Loucy (cell line): Measurements from ENCODE around the gene MYO5B.

Source experiments
- H2AFZ ChIP-seq: fragments of 200-600 bp; sonication (generic); 2 replicates; pipeline ENCODE4 v1.6.0; 2016; ENCODE audit warnings: antibody characterized with exemption, mild to moderate bottlenecking, low read length, moderate library complexity
- H3F3A ChIP-seq: fragments of 200-600 bp; 2 replicates; pipeline ENCODE4 v1.6.0; 2016; ENCODE audit warnings: antibody characterized with exemption, low read depth, mild to moderate bottlenecking
- H3K27me3 ChIP-seq: fragments of 200-600 bp; sonication (generic); 2 replicates; pipeline ENCODE4 v1.6.1; 2014; ENCODE audit warnings: low read length, mild to moderate bottlenecking; ENCODE audit not compliant: insufficient read depth, poor library complexity, severe bottlenecking
- H3K36me3 ChIP-seq: fragments of 200-600 bp; sonication (generic); 2 replicates; pipeline ENCODE4 v1.6.1; 2016; ENCODE audit warnings: low read length; ENCODE audit not compliant: insufficient read depth
- H3K4me1 ChIP-seq: fragments of 200-600 bp; sonication (generic); 2 replicates; pipeline ENCODE4 v1.5.1; 2014; ENCODE audit warnings: low read length, mild to moderate bottlenecking; ENCODE audit not compliant: insufficient read depth, poor library complexity, severe bottlenecking
- H3K4me2 ChIP-seq: fragments of 200-600 bp; sonication (generic); 2 replicates; pipeline ENCODE4 v1.6.0; 2014; ENCODE audit warnings: antibody characterized with exemption, low read length, low read depth, mild to moderate bottlenecking; ENCODE audit not compliant: poor library complexity, severe bottlenecking
- H3K4me3 ChIP-seq: fragments of 200-600 bp; sonication (generic); 2 replicates; pipeline ENCODE4 v1.5.1; 2014; ENCODE audit warnings: low read length, mild to moderate bottlenecking, mixed read lengths; ENCODE audit not compliant: poor library complexity, severe bottlenecking
- H3K79me2 ChIP-seq: fragments of 200-600 bp; sonication (generic); 2 replicates; pipeline ENCODE4 v1.6.1; 2014; ENCODE audit warnings: low read length; ENCODE audit not compliant: insufficient read depth
- H3K9ac ChIP-seq: fragments of 200-600 bp; sonication (generic); 2 replicates; pipeline ENCODE4 v1.6.0; 2014; ENCODE audit warnings: mild to moderate bottlenecking, low read depth, low read length, moderate library complexity; ENCODE audit not compliant: poor library complexity, severe bottlenecking
- H3K9me2 ChIP-seq: fragments of 200-600 bp; sonication (generic); replicated peaks from 2 replicates; pipeline ENCODE4 v1.6.1; 2016; ENCODE audit warnings: low read depth, low read length, mixed read lengths
- H3K9me3 ChIP-seq: fragments of 200-600 bp; sonication (generic); 2 replicates; pipeline ENCODE4 v1.6.1; 2014; ENCODE audit warnings: mild to moderate bottlenecking, antibody characterized with exemption, low read length, low read depth; ENCODE audit not compliant: insufficient read depth
- H4K20me1 ChIP-seq: fragments of 200-600 bp; sonication (generic); 2 replicates; pipeline ENCODE4 v1.6.0; 2014; ENCODE audit warnings: antibody characterized with exemption, low read length, mild to moderate bottlenecking; ENCODE audit not compliant: insufficient read depth, poor library complexity, severe bottlenecking
- CTCF ChIP-seq: fragments of 200-600 bp; sonication (generic); conservative IDR thresholded peaks from 2 replicates; pipeline ENCODE4 v1.5.1; 2014; ENCODE audit warnings: mild to moderate bottlenecking, antibody characterized with exemption, low read length
- EZH2phosphoT487 ChIP-seq: fragments of 200-600 bp; IDR thresholded peaks from 2 replicates; pipeline ENCODE4 v1.6.1; 2018; ENCODE audit warnings: antibody characterized with exemption, mild to moderate bottlenecking, moderate library complexity, borderline replicate concordance

MYO5B gene

GRCh38 chr18:49988101-49988500 lies 206.8 kb downstream of the MYO5B start:
- Histone ChIP-seq H4K20me1 (no peaks in the 10 kb centered on the region), H3F3A (no peaks in the 10 kb centered on the region), H2AFZ (no peak overlapping the region; the same call in 1 of the 2 replicates), H3K36me3 (no peaks in the 10 kb centered on the region), H3K4me3 (no peak overlapping the region), H3K79me2 (no peaks in the 10 kb centered on the region), H3K27me3 (no peaks in the 10 kb centered on the region), H3K4me1 (peaks cover 41% of the 10 kb centered on the region), H3K4me2 (peak overlapping the region; percentile 50), H3K9me2 (no peaks in the 10 kb centered on the region), H3K9me3 (no peaks in the 10 kb centered on the region), H3K9ac (peak overlapping the region; percentile 26)
- no peak for TF ChIP-seq CTCF
- no peak for TF ChIP-seq EZH2phosphoT487

- Histone ChIP-seq H3K9me3 (no peaks in the 10 kb centered on the region), H3K9me2 (no peaks in the 10 kb centered on the region), H3K4me3 (no peak overlapping the region), H3K4me1 (peaks cover 37% of the 10 kb centered on the region), H3K79me2 (no peaks in the 10 kb centered on the region), H3K4me2 (no peak overlapping the region), H3K36me3 (no peaks in the 10 kb centered on the region), H3K27me3 (no peaks in the 10 kb centered on the region), H4K20me1 (no peaks in the 10 kb centered on the region), H2AFZ (no peak overlapping the region), H3F3A (no peaks in the 10 kb centered on the region), H3K9ac (no peak overlapping the region)
- TF ChIP-seq EZH2phosphoT487: no peak
- no peak for TF ChIP-seq CTCF
These were observed 209.7 kb downstream of the MYO5B start for GRCh38 chr18:49985236-49985635.

GRCh38 chr18:49980896-49981295 lies 214.1 kb downstream of the MYO5B start:
- H3K9ac ChIP-seq: no peak overlapping the region
- no peak overlapping the region for H2AFZ ChIP-seq
- no peak overlapping the region for H3K4me3 ChIP-seq
- H3K9me2 ChIP-seq: no peaks in the 10 kb centered on the region
- H3K79me2 ChIP-seq: no peaks in the 10 kb centered on the region
- no peak overlapping the region for H3K4me2 ChIP-seq
- no peaks in the 10 kb centered on the region for H4K20me1 ChIP-seq
- no peak for TF ChIP-seq CTCF
- no peak for TF ChIP-seq EZH2phosphoT487
- H3K36me3 ChIP-seq: no peaks in the 10 kb centered on the region
- no peaks in the 10 kb centered on the region for H3K4me1 ChIP-seq
- H3K27me3 ChIP-seq: no peaks in the 10 kb centered on the region
- no peaks in the 10 kb centered on the region for H3F3A ChIP-seq
- no peaks in the 10 kb centered on the region for H3K9me3 ChIP-seq
